Measurements from ENCODE around the gene BPIFA1.

GRCh38 chr20:33191955-33192354 lies 43.8 kb upstream of the BPIFA1 start:
- no peak for TF ChIP-seq POLR2AphosphoS5 (IDR thresholded peaks at IDR 0.05)
- TF ChIP-seq, protein P1, sequence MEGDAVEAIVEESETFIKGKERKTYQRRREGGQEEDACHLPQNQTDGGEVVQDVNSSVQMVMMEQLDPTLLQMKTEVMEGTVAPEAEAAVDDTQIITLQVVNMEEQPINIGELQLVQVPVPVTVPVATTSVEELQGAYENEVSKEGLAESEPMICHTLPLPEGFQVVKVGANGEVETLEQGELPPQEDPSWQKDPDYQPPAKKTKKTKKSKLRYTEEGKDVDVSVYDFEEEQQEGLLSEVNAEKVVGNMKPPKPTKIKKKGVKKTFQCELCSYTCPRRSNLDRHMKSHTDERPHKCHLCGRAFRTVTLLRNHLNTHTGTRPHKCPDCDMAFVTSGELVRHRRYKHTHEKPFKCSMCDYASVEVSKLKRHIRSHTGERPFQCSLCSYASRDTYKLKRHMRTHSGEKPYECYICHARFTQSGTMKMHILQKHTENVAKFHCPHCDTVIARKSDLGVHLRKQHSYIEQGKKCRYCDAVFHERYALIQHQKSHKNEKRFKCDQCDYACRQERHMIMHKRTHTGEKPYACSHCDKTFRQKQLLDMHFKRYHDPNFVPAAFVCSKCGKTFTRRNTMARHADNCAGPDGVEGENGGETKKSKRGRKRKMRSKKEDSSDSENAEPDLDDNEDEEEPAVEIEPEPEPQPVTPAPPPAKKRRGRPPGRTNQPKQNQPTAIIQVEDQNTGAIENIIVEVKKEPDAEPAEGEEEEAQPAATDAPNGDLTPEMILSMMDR (IDR thresholded peaks at IDR 0.05): no peak
